ENCODE results near the gene GPR143.

Gene GPR143

GRCh38 chrX:9693307-9694001, 72.2 kb downstream of the GPR143 start:
- Histone ChIP-seq H3K9me3 (ENCODE audit: control insufficient read depth, low read length) (no peaks in the 10 kb centered on the region), H3K36me3 (ENCODE audit: control insufficient read depth, insufficient read depth, low read length) (peaks cover 14% of the 10 kb centered on the region), H3K27ac (ENCODE audit: insufficient read depth, low read length, poor library complexity, severe bottlenecking) (no peak overlapping the region), H3K4me1 (ENCODE audit: control insufficient read depth, insufficient read depth, low read length, poor library complexity, severe bottlenecking) (no peaks in the 10 kb centered on the region), H3K27me3 (replicated peaks; ENCODE audit: control insufficient read depth, insufficient read depth, low read length, poor library complexity, severe bottlenecking) (no peaks in the 10 kb centered on the region), H3K4me3 (ENCODE audit: insufficient read depth, low read depth, low read length, poor library complexity, severe bottlenecking) (no peak overlapping the region)
- no peak for DNase-seq

DNA sequence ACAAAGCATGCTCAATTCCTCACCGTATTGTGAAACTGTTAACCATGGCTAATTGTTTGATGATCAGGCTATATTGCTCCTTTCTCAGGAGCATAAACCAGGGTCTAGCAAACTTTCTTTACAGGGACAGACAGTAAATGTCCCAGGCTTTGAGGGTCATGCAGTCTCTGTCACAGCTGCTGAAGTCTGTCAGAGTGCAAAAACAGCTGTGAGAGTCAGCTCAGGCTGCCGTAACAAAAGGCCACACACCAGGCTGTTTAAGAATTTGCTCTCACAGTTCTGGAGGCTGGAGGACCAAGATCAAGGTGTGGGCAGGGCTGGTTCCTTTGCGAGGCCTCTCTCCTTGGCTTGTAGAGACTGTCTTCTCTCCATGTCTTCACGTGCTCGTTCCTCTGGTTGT, 75.6 kb downstream of the GPR143 start:
- no peak for DNase-seq
- H3K27ac ChIP-seq (ENCODE audit: insufficient read depth, low read length, poor library complexity, severe bottlenecking) = no peak overlapping the region
- H3K4me1 ChIP-seq (ENCODE audit: control insufficient read depth, insufficient read depth, low read length, poor library complexity, severe bottlenecking) = no peaks in the 10 kb centered on the region
- peaks cover 16% of the 10 kb centered on the region for H3K36me3 ChIP-seq (ENCODE audit: control insufficient read depth, insufficient read depth, low read length)
- H3K9me3 ChIP-seq (ENCODE audit: control insufficient read depth, low read length) = no peaks in the 10 kb centered on the region
- no peaks in the 10 kb centered on the region for H3K27me3 ChIP-seq (replicated peaks; ENCODE audit: control insufficient read depth, insufficient read depth, low read length, poor library complexity, severe bottlenecking)
- no peak overlapping the region for H3K4me3 ChIP-seq (ENCODE audit: insufficient read depth, low read depth, low read length, poor library complexity, severe bottlenecking)

DNA sequence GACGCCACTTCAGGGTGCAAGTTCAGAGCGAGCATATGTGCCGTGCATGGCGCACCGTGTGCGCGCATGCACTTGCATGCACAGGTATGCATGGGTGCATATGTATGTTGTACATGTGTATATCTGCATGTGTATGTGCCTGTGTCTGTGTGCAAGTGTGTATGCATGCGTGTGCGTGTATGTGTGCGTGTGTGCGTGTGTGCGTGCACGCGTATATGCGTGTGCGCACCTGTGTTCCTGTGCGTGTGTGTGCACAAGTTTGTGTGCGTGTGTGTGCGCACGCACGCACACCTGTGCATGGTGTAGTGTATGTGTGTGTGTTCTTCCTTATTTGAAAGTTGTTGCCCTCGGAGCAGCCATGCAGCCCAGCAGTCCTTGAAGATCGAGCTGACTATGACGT, 76.8 kb downstream of the GPR143 start:
- no peak for DNase-seq
- no peak overlapping the region for H3K4me3 ChIP-seq (ENCODE audit: insufficient read depth, low read depth, low read length, poor library complexity, severe bottlenecking)
- no peaks in the 10 kb centered on the region for H3K9me3 ChIP-seq (ENCODE audit: control insufficient read depth, low read length)
- H3K27me3 ChIP-seq (replicated peaks; ENCODE audit: control insufficient read depth, insufficient read depth, low read length, poor library complexity, severe bottlenecking) = no peaks in the 10 kb centered on the region
- H3K4me1 ChIP-seq (ENCODE audit: control insufficient read depth, insufficient read depth, low read length, poor library complexity, severe bottlenecking) = no peaks in the 10 kb centered on the region
- H3K36me3 ChIP-seq (ENCODE audit: control insufficient read depth, insufficient read depth, low read length) = peaks cover 16% of the 10 kb centered on the region
- H3K27ac ChIP-seq (ENCODE audit: insufficient read depth, low read length, poor library complexity, severe bottlenecking) = no peak overlapping the region

GRCh38 chrX:9687899-9688298, 77.7 kb downstream of the GPR143 start:
- Histone ChIP-seq H3K36me3 (ENCODE audit: control insufficient read depth, insufficient read depth, low read length) (peaks cover 15% of the 10 kb centered on the region), H3K27me3 (replicated peaks; ENCODE audit: control insufficient read depth, insufficient read depth, low read length, poor library complexity, severe bottlenecking) (no peaks in the 10 kb centered on the region), H3K4me3 (ENCODE audit: insufficient read depth, low read depth, low read length, poor library complexity, severe bottlenecking) (no peak overlapping the region), H3K27ac (ENCODE audit: insufficient read depth, low read length, poor library complexity, severe bottlenecking) (no peak overlapping the region), H3K9me3 (ENCODE audit: control insufficient read depth, low read length) (no peaks in the 10 kb centered on the region), H3K4me1 (ENCODE audit: control insufficient read depth, insufficient read depth, low read length, poor library complexity, severe bottlenecking) (no peaks in the 10 kb centered on the region)
- no peak for DNase-seq

GRCh38 chrX:9683350-9683749, 82.3 kb downstream of the GPR143 start:
- Histone ChIP-seq H3K36me3 (ENCODE audit: control insufficient read depth, insufficient read depth, low read length) (peaks cover 5% of the 10 kb centered on the region), H3K27ac (ENCODE audit: insufficient read depth, low read length, poor library complexity, severe bottlenecking) (no peak overlapping the region), H3K27me3 (replicated peaks; ENCODE audit: control insufficient read depth, insufficient read depth, low read length, poor library complexity, severe bottlenecking) (no peaks in the 10 kb centered on the region), H3K9me3 (ENCODE audit: control insufficient read depth, low read length) (no peaks in the 10 kb centered on the region), H3K4me1 (ENCODE audit: control insufficient read depth, insufficient read depth, low read length, poor library complexity, severe bottlenecking) (no peaks in the 10 kb centered on the region), H3K4me3 (ENCODE audit: insufficient read depth, low read depth, low read length, poor library complexity, severe bottlenecking) (no peak overlapping the region)
- DNase-seq = no peak

DNA sequence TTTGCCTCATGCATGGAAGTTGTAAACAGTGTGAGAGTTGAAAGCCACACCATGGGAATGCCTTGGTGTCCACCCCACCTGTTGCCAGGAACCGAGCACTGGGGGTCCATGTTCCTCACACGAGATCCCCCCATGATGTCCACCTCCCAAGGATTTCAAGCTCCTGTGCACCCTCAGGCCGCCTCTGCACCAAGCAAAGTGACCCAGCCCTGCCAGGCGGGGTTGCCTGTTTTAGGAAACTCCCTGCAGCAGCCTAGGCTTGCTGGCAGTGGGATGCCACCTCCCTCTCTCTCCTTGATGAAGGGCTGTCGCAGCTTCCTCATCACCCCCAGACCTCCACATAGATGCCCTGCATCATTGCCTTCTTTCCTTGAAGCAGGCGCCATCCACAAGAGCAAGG, 82.8 kb downstream of the GPR143 start:
- Histone ChIP-seq H3K27me3 (replicated peaks; ENCODE audit: control insufficient read depth, insufficient read depth, low read length, poor library complexity, severe bottlenecking) (no peaks in the 10 kb centered on the region), H3K9me3 (ENCODE audit: control insufficient read depth, low read length) (no peaks in the 10 kb centered on the region), H3K4me1 (ENCODE audit: control insufficient read depth, insufficient read depth, low read length, poor library complexity, severe bottlenecking) (no peaks in the 10 kb centered on the region), H3K27ac (ENCODE audit: insufficient read depth, low read length, poor library complexity, severe bottlenecking) (no peak overlapping the region), H3K36me3 (ENCODE audit: control insufficient read depth, insufficient read depth, low read length) (peaks cover 4% of the 10 kb centered on the region), H3K4me3 (ENCODE audit: insufficient read depth, low read depth, low read length, poor library complexity, severe bottlenecking) (no peak overlapping the region)
- no peak for DNase-seq

- no peak overlapping the region for H3K4me3 ChIP-seq (ENCODE audit: insufficient read depth, low read depth, low read length, poor library complexity, severe bottlenecking)
- H3K36me3 ChIP-seq (ENCODE audit: control insufficient read depth, insufficient read depth, low read length) = peaks cover 4% of the 10 kb centered on the region
- H3K27me3 ChIP-seq (replicated peaks; ENCODE audit: control insufficient read depth, insufficient read depth, low read length, poor library complexity, severe bottlenecking) = no peaks in the 10 kb centered on the region
- H3K9me3 ChIP-seq (ENCODE audit: control insufficient read depth, low read length) = no peaks in the 10 kb centered on the region
- DNase-seq = no peak
- no peak overlapping the region for H3K27ac ChIP-seq (ENCODE audit: insufficient read depth, low read length, poor library complexity, severe bottlenecking)
- no peaks in the 10 kb centered on the region for H3K4me1 ChIP-seq (ENCODE audit: control insufficient read depth, insufficient read depth, low read length, poor library complexity, severe bottlenecking)
Measured at GRCh38 chrX:9682456-9682855, 83.2 kb downstream of the GPR143 start.

GRCh38 chrX:9681422-9681821, 84.2 kb downstream of the GPR143 start:
- no peak for DNase-seq
- Histone ChIP-seq H3K4me1 (ENCODE audit: control insufficient read depth, insufficient read depth, low read length, poor library complexity, severe bottlenecking) (no peaks in the 10 kb centered on the region), H3K36me3 (ENCODE audit: control insufficient read depth, insufficient read depth, low read length) (peaks cover 4% of the 10 kb centered on the region), H3K4me3 (ENCODE audit: insufficient read depth, low read depth, low read length, poor library complexity, severe bottlenecking) (no peak overlapping the region), H3K27ac (ENCODE audit: insufficient read depth, low read length, poor library complexity, severe bottlenecking) (no peak overlapping the region), H3K27me3 (replicated peaks; ENCODE audit: control insufficient read depth, insufficient read depth, low read length, poor library complexity, severe bottlenecking) (no peaks in the 10 kb centered on the region), H3K9me3 (ENCODE audit: control insufficient read depth, low read length) (no peaks in the 10 kb centered on the region)

DNA sequence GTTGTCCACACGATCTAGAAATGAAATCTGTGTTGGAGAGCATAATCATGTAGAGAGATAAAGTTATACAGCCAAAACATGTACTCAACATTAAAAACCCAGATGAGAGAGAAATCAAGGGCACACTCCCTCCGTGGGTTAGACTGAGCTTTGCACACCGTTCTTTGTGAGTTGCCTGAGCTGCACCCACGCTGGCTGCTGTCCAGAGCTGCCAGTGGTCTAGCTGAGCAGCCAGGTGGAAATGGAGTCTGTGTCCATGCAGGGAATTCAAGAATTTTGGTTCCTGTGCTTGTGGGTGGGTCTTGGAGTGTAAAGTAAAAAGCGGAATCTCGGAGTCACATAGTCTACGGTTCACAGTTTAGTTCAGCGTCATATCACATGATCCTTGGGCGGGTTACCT, 84.6 kb downstream of the GPR143 start:
- Histone ChIP-seq H3K27ac (ENCODE audit: insufficient read depth, low read length, poor library complexity, severe bottlenecking) (no peak overlapping the region), H3K9me3 (ENCODE audit: control insufficient read depth, low read length) (no peaks in the 10 kb centered on the region), H3K4me3 (ENCODE audit: insufficient read depth, low read depth, low read length, poor library complexity, severe bottlenecking) (no peak overlapping the region), H3K27me3 (replicated peaks; ENCODE audit: control insufficient read depth, insufficient read depth, low read length, poor library complexity, severe bottlenecking) (no peaks in the 10 kb centered on the region), H3K36me3 (ENCODE audit: control insufficient read depth, insufficient read depth, low read length) (peaks cover 4% of the 10 kb centered on the region), H3K4me1 (ENCODE audit: control insufficient read depth, insufficient read depth, low read length, poor library complexity, severe bottlenecking) (no peaks in the 10 kb centered on the region)
- no peak for DNase-seq

- no peaks in the 10 kb centered on the region for H3K9me3 ChIP-seq (ENCODE audit: control insufficient read depth, low read length)
- H3K27me3 ChIP-seq (replicated peaks; ENCODE audit: control insufficient read depth, insufficient read depth, low read length, poor library complexity, severe bottlenecking) = no peaks in the 10 kb centered on the region
- H3K36me3 ChIP-seq (ENCODE audit: control insufficient read depth, insufficient read depth, low read length) = peaks cover 4% of the 10 kb centered on the region
- DNase-seq = no peak
- no peaks in the 10 kb centered on the region for H3K4me1 ChIP-seq (ENCODE audit: control insufficient read depth, insufficient read depth, low read length, poor library complexity, severe bottlenecking)
- no peak overlapping the region for H3K4me3 ChIP-seq (ENCODE audit: insufficient read depth, low read depth, low read length, poor library complexity, severe bottlenecking)
- no peak overlapping the region for H3K27ac ChIP-seq (ENCODE audit: insufficient read depth, low read length, poor library complexity, severe bottlenecking)
Measured at GRCh38 chrX:9678215-9678965, 87.3 kb downstream of the GPR143 start.

All from effector memory CD4-positive, alpha-beta T cell (primary cell).